Activated B cell treated with CpG ODN at 0.5 μM for 24 hours (primary cell): ENCODE measurements around the gene CHCHD1. TPM values are rescaled to one million over a fixed set of nuclear protein-coding genes. Genes with fewer than 3 reads are reported as not detected.

Experiments
- ATAC-seq: fragments of 200-7000 bp; cut with Tn5 transposase; one replicate; pipeline ENCODE4 v1.10.0; 2021; ENCODE audit warnings: low read depth, mild to moderate bottlenecking, moderate library complexity
- CTCF ChIA-PET: fragments of 350-600 bp; sonication (Branson Sonifier 250); formaldehyde crosslinking; loops from one replicate; lab custom pipeline; 2021; ENCODE audit warnings: antibody characterized with exemption; lab: Charles Lee
- POLR2A ChIA-PET: fragments of 350-600 bp; sonication (Branson Sonifier 250); formaldehyde crosslinking; loops from one replicate; lab custom pipeline; 2021; ENCODE audit warnings: antibody characterized with exemption; lab: Charles Lee
- DNase-seq: peaks from one replicate; pipeline ENCODE4 v3.0.0; 2022
- H3K27ac Mint-ChIP-seq: one replicate; pipeline ENCODE4 v1.8.0; 2020; ENCODE audit warnings: mixed read lengths
- H3K27me3 Mint-ChIP-seq: one replicate; pipeline ENCODE4 v1.8.0; 2021; ENCODE audit warnings: mixed read lengths
- H3K36me3 Mint-ChIP-seq: one replicate; pipeline ENCODE4 v1.8.0; 2021; ENCODE audit warnings: low read depth, mixed read lengths
- H3K4me1 Mint-ChIP-seq: one replicate; pipeline ENCODE4 v1.8.0; 2021; ENCODE audit warnings: mixed read lengths
- H3K4me3 Mint-ChIP-seq: one replicate; pipeline ENCODE4 v1.8.0; 2020; ENCODE audit warnings: mild to moderate bottlenecking, mixed read lengths
- H3K9me3 Mint-ChIP-seq: one replicate; pipeline ENCODE4 v1.8.0; 2020; ENCODE audit warnings: mixed read lengths
- intact Hi-C: fragments of 100-400 bp; cut with micrococcal nuclease; formaldehyde crosslinking; loops from one replicate; pipeline ENCODE4 v1.15.1; 2024
- total RNA-seq: library from RNA; stranded (reverse); gene quantifications from 2 replicates; pipeline ENCODE4 v1.2.3, GENCODE V29; 2022
- TF ChIP-seq, protein P1 (sequence below): fragments of 200-600 bp; IDR thresholded peaks from one replicate; pipeline ENCODE4 v1.8.0; 2022; ENCODE audit warnings: antibody characterized with exemption, mild to moderate bottlenecking

CHCHD1 gene
- total RNA-seq, 1 donor from 2014 or later: 19.3 TPM

DNA sequence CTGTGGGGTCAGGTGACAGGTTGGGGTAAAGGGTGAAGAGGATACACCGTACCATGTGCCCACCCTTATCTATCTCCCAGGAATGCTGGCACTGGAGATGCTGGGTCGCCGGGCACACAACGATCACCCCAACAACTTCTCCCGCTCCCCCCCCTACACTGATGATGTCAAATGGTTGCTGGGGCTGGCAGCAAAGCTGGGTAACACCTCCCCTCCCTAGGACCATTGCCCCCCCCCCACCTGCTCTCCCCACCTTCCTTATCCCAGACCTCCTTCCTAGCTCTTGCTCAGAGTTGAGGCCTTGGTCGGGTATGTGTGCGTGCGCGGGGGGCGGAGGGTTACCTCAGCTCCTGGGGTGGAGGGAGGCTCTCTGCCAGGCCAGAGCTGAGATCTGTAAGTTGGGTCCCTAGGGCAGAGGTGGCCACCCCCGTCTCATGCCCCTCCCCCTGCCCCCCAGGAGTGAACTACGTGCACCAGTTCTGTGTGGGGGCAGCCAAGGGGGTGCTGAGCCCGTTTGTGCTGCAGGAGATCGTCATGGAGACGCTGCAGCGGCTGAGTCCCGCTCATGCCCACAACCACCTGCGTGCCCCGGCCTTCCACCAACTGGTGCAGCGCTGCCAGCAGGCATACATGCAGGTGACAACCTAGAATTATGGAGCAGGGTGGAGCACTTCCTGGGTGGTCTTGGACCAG, 18.9 kb downstream of the CHCHD1 start:
- H3K4me3 Mint-ChIP-seq: no peak overlapping the region
- H3K27me3 Mint-ChIP-seq: no peaks in the 10 kb centered on the region
- ChIA-PET CTCF (no interaction called here), POLR2A (interaction anchor here (0.6 to 2.2 kb wide), 5 partner anchors 8 to 1023 kb away, joined by 3 to 8 read pairs (median 4); partner anchors contain the start of gene NDST2)
- DNase-seq: no peak
- H3K4me1 Mint-ChIP-seq: peaks cover 11% of the 10 kb centered on the region
- peak overlapping the region; percentile 18 for H3K27ac Mint-ChIP-seq
- no peak for ATAC-seq
- TF ChIP-seq, protein P1, sequence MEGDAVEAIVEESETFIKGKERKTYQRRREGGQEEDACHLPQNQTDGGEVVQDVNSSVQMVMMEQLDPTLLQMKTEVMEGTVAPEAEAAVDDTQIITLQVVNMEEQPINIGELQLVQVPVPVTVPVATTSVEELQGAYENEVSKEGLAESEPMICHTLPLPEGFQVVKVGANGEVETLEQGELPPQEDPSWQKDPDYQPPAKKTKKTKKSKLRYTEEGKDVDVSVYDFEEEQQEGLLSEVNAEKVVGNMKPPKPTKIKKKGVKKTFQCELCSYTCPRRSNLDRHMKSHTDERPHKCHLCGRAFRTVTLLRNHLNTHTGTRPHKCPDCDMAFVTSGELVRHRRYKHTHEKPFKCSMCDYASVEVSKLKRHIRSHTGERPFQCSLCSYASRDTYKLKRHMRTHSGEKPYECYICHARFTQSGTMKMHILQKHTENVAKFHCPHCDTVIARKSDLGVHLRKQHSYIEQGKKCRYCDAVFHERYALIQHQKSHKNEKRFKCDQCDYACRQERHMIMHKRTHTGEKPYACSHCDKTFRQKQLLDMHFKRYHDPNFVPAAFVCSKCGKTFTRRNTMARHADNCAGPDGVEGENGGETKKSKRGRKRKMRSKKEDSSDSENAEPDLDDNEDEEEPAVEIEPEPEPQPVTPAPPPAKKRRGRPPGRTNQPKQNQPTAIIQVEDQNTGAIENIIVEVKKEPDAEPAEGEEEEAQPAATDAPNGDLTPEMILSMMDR: no peak
- H3K36me3 Mint-ChIP-seq: peaks cover 85% of the 10 kb centered on the region
- no peaks in the 10 kb centered on the region for H3K9me3 Mint-ChIP-seq
- intact Hi-C loops: no loop called here

DNA sequence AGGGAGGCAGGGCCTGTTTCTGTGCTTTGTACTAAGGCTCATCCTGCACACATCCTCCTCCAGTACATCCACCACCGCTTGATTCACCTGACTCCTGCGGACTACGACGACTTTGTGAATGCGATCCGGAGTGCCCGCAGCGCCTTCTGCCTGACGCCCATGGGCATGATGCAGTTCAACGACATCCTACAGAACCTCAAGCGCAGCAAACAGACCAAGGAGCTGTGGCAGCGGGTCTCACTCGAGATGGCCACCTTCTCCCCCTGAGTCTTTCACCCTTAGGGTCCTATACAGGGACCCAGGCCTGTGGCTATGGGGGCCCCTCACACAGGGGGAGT, 19.4 kb downstream of the CHCHD1 start:
- ATAC-seq (no peak), DNase-seq (no peak)
- H3K36me3 Mint-ChIP-seq: peaks cover 88% of the 10 kb centered on the region
- POLR2A ChIA-PET: interaction anchor here (0.6 to 1.5 kb wide), 3 partner anchors 29 to 1023 kb away, joined by 3 to 7 read pairs (median 4); a partner anchor contains a TSS
- no peaks in the 10 kb centered on the region for H3K9me3 Mint-ChIP-seq
- H3K4me3 Mint-ChIP-seq: no peak overlapping the region
- intact Hi-C loops: no loop called here
- CTCF ChIA-PET: no interaction called here
- H3K4me1 Mint-ChIP-seq: peaks cover 11% of the 10 kb centered on the region
- no peak overlapping the region for H3K27ac Mint-ChIP-seq
- no peaks in the 10 kb centered on the region for H3K27me3 Mint-ChIP-seq
- TF ChIP-seq, protein P1: no peak

DNA sequence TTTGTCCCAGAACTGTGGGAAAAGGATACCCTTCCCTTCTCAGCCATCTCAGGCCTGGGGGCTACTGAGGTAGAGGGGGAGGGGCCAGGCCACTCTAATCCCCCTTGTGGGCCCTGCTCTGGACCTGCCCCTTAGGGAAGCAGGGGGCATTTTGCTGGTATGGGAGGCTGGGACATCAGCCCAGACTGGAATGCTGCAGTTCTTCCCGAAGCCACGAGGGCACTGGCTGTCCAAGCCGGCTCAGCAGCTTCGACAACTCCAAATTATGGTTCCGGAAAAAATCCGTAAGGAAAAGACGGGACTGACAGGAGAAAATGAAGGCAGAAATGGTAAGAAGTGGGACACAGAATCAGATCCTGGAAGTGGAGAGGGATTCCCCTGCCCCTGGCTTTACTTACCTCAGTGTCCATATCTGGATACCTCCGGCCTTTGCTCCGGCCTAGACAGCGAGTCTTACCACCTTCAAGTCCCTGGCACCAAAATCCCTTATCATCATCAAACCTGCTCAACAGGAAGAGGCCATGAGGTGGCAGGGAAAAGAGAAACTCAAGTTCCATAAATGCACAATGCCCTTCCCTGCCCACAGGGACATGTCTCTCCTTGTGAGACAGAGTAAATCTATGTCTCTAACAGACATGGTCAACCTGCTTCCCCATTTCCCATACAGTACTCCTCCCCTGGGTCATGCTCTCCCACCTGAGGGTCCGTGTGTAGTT, 20.6 kb downstream of the CHCHD1 start:
- Mint-ChIP-seq H3K27me3 (no peaks in the 10 kb centered on the region), H3K36me3 (peaks cover 90% of the 10 kb centered on the region), H3K27ac (peak overlapping the region; percentile 22), H3K9me3 (no peaks in the 10 kb centered on the region), H3K4me1 (peaks cover 20% of the 10 kb centered on the region), H3K4me3 (no peak overlapping the region)
- ChIA-PET CTCF (no interaction called here), POLR2A (interaction anchor here (0.6 kb wide), 1 partner anchor 156 kb away, joined by 5 read pairs; no protein-coding TSS in a partner anchor)
- intact Hi-C loops: no loop called here
- ATAC-seq (no peak), DNase-seq (no peak)
- TF ChIP-seq, protein P1: no peak

DNA sequence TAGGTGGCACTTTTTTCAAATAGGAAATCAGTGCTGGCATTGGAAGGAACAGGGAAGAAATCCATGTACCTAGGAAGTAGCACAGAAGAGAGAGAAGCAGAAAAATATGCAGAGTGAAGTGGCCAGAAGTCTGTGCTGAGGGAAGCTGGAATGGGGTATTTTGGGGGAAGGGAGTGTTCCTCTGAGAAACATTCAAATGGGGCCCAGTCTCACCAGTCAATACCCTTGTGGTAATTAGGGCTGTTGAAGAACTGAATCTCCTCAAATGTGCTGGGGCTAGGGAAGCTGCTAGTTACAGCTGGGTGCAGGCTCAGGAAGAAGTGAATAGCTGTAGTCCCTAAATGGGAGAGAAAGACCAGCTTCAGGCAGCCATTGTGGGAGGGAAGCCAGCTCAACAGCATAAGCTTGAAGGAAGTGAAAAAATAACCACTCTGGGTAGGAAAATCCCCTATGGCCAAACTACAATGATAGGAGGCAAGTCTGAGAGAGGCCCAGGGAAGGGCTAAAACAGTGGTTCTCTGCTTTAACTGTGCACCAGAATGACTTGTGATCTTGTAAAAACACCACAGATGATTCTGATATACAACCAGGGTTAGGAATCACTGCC, 21.9 kb downstream of the CHCHD1 start:
- Mint-ChIP-seq H3K36me3 (peaks cover 90% of the 10 kb centered on the region), H3K27me3 (no peaks in the 10 kb centered on the region), H3K27ac (peak overlapping the region; percentile 78), H3K4me1 (peaks cover 24% of the 10 kb centered on the region), H3K9me3 (no peaks in the 10 kb centered on the region), H3K4me3 (no peak overlapping the region)
- POLR2A ChIA-PET: interaction anchor here (0.6 to 1.5 kb wide), 6 partner anchors 10 to 308 kb away, joined by 3 to 7 read pairs (median 3); partner anchors contain the start of genes PPP3CB and ZSWIM8
- intact Hi-C loops: no loop called here
- ATAC-seq (peak; percentile 78), DNase-seq (no peak)
- TF ChIP-seq, protein P1: no peak
- CTCF ChIA-PET: no interaction called here
